RPMI7951 (cell line): ENCODE data around the gene LRRC45. TPM values are rescaled to one million over a fixed set of nuclear protein-coding genes. Genes with fewer than 3 reads are reported as not detected.

Source experiments
- DNase-seq: peaks from one replicate; pipeline ENCODE4 v3.0.0-alpha.2; 2012; ENCODE audit warnings: low read depth
- total RNA-seq: library from RNA; depleted of rRNA; stranded (reverse); fragments of >200 nt; shearing (Covaris generic); gene quantifications from 2 replicates; pipeline ENCODE4 v1.2.3, GENCODE V29; 2014

LRRC45 gene
- total RNA-seq, 1 experiment from 2014 or later: 8.1 TPM

DNA sequence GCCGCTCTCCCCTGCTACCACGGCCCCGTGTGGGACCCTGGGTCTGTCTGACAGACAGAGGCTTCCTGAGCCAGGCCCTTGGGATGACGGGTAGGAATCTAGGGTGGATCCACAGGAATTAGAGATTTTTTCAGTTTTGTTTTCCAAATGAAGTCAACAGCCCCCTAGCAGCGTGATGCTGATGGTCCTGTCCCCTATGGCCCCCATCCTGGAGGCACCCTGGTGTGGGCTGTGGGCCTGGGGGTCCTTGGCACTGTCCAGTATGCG lies 15.9 kb upstream of the LRRC45 start:
- DNase-seq: no peak

DNA sequence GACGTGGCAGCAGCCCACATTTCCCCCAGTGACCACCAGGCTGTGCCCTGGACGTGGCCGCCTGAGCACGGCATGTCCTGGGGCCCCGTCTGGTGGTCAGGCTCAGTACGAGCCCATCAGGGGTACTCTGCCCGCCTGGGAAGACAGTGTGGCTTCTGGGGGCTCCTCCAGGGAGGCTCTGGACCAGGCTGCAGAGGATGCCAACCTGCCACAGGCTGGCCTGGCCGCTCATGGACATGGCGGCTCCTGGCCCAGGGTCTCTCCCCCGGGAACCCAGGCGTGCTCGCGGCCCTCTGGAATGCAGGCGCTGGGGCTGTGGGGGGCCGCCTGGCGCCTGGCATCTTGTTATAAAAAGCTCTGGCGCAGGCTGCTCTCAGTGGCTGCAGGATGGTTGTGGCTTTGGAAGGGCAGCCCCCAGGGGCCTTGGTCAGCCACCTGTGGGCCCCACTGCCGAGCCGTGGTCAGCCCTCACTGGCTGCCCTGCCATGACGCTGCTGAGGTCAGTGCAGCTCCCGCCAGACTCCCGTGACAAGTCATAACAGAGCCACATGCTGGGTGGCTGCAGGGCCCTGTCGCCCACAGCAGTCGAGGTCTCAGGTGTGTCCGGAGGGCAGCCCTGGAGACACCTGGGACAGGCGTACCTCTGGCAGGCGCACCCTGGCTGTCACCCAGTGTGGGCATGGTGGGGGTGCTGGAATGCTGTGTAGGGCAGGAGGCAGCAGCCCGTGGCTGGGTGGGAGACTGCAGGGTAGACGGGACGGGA lies 15.4 kb upstream of the LRRC45 start:
- DNase-seq: peak; percentile 67

DNA sequence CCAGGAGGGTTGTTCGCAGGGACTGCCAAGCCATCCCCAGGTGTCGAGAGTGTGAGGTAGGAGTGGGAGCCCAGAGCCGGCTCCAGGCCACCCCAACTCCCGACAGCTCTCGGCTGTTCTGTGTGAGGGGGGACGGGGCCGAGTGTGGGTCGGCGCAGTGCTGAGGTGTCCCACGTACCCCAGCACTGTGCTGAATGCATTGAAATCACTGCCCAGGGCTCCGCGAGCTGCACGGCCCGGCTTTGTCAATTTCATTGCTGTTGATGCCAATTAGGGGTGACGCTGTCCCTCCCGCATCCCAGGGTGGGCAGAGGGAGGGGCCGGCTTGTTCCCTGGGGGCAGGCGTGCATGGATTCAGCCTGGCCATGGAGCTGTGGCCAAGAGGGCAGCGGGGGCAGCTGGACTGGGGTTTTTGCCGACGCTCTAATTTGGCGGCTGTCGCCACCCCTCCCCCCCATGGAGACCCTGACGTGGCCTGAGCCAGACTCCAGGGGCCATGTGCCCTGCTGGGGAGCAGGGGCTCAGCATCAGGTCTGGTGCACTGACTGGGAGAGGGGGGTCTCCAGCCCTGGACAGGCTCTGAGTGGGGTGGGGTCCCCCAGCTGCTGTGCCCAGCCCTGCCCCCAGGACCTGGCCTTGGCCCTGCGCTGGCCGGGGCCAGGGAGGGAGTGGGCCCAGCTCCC lies 14.7 kb upstream of the LRRC45 start:
- no peak for DNase-seq

DNA sequence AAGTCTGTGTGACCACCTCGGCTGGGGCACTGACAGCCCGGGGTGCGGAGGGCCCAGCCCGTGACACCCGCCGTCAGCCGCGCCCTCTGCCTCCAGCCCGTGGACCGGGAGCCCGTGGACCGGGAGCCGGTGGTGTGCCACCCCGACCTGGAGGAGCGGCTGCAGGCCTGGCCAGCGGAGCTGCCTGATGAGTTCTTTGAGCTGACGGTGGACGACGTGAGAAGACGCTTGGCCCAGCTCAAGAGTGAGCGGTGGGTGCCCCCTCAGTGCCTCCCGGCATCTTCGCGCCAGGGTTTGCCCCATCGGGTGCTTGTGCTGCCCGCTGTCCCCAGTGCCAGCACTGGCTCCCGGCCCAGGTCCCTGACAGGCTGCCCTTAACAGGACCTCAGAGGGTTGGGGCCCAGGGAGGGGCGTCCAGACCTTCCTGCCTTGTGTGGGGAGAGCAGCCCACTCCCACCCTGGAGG lies 14.1 kb upstream of the LRRC45 start:
- DNase-seq: no peak

DNA sequence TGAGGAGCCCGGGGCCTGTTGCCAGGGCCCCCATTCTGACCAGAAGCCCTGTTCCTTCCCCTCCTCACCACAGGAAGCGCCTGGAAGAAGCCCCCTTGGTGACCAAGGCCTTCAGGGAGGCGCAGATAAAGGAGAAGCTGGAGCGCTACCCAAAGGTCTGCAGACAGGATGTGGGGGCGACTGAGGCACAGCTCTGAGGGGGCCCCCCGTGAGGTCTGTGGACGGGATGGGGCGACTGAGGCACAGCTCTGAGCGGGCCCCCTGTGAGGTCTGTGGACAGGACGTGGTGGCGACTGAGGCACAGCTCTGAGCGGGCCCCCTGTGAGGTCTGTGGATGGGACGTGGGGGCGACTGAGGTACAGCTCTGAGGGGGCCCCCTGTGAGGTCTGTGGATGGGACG lies 13.7 kb upstream of the LRRC45 start:
- DNase-seq: no peak

DNA sequence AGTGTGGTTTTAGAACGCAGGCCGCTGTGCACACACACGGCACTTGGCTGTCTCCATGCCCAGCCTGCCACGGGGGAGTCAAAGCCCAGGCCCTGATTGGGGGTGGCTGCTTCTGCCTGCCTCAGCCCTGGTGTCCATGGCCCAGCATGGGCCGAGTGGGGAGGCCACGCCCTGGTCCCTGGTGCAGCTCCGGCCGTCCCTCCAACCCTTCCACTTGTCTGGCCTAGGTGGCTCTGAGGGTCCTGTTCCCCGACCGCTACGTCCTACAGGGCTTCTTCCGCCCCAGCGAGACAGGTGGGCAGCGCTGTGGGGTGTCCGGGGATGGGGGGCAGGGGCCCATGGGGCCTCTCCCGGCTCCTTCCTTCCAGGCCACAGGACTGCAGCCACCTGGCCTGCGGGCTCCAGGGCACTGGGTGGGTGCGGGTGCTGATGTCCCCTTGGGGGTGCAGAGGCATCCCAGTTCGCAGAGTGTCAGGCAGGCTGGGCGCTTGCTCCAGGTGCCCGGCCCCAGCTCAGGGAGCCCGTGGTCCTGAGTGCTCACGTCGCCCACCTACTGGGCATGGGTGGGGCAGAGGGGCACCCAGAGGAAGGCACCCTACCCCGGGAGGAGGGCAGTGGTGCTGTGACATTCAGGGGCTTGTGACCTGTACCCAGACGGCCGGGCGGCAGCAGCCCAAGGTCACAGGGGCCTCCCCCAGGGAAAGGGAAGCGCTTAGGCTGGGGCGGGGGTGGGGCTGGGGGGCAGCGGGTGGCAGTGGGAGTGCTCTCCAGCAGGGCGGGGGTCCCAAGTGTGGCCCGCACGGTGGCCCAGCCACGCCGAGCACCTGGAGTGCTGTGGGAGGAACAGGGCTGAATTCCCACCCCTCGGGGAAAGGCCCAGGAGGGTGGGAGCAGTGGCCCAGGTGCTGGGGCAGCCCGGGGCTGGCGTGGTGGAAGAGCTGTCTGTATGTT lies 12.3 kb upstream of the LRRC45 start:
- DNase-seq: no peak

DNA sequence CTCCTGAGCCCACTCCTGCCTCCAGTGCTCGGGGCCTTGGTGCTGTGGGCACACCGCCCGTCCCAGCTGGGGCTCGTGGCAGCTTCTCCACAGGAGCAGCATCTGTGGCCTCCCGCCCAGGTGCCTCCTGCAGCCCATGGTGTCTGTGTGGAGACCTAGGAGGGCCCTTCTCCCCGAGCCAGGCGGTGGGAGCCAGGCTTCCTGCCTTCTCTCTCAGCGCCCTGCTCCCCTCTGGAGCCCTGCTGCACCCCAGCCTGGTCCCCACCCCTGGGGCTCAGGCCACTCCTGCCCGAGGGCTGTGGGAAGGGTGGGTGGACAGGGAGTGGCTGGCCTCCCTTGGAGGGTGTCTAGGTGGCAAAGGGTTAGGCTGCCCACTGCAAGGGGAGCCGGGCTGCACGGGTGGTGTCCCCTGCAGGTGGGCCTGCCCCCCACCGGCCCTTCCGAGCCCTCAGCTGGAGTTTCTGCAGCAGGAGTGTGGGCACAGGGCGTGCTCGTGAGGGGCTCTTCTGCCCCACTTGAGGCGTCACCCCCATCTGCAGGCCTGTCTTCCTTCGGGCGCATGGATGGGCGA lies 11.4 kb upstream of the LRRC45 start:
- no peak for DNase-seq

DNA sequence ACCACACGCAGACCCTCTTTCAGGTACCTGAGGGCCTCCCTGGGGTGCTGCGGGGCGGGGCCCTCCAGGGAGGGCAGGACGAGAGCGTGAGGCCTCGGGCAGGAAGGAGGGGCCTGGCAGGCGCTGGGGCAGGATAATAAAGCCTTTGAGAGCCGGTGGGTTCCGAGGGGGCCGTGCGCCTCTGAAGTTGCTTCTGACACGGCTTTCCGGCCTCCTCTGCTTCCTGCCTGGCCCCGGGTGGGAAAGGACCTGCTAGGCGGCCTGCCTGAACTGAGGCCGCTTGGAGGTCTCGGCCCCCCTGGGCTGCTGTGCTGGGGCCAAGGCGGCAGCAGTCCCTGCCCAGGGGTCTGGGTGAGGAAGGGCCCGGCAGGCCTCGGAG lies 10.9 kb upstream of the LRRC45 start:
- DNase-seq: no peak

DNA sequence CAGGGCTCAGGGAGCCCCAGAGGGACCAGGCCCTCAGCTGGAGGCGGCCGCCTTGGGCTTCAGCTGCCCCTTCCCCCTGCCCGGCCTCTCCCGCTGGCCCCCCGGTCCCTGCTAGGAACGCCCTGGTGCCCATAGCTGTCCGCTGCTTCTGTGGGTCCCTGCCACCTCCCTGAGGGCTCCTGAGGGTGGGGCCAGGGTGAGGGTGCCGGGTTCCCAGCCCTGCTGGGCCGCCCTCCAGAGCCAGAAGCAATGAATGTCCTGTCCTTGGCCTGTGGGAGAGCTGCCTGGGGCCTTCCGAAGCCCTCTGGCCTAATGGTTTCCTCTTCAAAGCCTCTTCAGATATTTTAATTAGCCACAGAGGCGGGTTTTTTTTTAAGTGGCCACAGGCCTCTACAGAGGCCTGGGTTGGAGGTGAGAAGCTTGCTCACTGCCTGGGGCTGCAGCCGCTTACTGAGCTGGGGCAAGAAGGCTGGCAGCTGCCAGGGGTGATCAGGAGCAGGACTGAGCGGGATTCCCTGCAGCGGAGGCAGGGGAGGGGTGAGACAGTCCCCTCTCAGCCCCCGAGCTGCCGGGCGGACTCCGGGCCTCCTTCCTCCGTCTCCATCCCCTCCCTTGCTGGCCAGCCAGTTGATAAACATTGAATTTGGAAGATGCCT lies 10.3 kb upstream of the LRRC45 start:
- peak; percentile 53 for DNase-seq

DNA sequence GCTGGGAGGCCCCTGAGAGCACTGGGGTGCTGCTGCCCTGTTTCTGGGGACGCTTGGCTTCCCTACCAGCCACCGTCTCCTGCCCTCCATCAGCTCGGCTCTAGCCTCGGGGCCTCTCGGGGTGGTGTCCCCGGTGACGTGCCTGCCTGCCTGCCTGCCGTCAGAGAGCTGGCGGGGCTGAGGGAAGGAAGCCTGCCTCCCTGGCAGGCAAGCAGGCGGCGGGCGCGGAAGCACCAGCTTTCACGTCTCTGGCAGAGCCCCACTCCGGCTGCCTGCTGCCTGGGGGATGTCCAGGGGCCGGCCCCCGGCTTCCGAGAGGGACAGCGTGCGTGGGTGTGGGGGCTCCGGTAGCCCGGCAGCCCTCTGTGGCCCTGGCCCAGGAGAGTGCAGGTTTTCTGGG lies 9.8 kb upstream of the LRRC45 start:
- DNase-seq: no peak

DNA sequence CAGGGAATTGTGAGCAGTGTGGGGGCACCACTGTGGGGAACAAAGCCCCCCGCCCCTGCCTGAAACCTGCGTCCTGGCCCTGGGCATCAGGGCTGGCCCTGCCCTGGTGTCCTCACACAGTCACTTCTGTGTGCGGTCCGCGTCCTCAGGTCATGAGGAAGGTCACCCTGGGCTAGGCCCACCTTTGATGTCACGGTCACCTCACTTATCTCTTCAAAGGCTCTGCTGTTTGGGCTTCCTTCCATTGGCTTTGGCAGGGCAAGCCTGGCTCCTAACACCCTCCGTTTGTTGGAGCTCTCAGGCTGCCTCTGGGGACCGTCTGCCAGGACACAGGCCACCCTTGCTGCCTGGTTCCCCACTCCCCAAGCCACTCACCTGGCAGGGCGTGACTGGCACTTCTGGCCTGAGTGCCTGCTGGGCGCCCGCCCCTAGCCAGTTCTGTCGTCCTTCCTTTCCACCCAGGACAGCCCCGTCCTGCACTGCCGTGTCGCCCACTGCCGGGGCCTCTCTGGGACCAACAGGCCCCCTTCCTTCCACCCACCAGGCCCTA lies 9.3 kb upstream of the LRRC45 start:
- no peak for DNase-seq

DNA sequence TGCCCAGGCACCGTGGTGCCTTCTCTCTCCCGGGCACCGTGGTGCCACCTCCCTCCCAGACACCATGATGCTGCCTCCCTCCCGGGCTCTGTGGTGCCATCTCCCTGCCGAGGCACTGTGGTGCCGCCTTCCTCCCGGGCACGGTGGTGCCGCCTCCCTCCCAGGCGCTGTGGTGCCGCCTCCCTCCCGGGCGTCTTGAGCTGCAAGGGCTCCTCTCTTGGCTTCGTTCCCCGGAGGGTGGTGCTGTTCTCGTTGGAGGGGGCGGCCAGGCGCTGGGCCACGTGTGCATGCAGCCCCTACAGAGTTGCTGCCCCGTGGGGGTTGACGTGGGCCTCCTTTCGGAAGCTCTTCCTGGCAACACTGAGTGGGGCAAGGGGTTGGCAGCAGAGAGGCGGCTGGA lies 8.7 kb upstream of the LRRC45 start:
- no peak for DNase-seq

DNA sequence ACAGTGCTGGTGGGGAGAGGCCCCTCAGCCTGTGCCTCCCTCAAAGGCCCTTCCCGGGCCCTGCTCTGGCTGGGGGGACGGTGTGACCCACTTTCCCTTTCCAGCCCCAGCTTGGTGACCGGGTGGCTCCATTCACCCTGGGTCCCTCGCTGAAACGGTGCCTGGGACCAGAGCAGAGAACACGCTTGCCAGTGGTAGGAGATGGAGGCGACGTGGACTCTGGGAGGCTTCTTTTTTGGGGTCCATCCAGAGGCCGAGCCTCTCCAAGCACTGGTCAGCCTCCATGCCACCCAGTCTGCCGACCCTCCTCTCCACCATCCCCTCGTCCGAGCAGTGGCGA lies 8.2 kb upstream of the LRRC45 start:
- DNase-seq: no peak

DNA sequence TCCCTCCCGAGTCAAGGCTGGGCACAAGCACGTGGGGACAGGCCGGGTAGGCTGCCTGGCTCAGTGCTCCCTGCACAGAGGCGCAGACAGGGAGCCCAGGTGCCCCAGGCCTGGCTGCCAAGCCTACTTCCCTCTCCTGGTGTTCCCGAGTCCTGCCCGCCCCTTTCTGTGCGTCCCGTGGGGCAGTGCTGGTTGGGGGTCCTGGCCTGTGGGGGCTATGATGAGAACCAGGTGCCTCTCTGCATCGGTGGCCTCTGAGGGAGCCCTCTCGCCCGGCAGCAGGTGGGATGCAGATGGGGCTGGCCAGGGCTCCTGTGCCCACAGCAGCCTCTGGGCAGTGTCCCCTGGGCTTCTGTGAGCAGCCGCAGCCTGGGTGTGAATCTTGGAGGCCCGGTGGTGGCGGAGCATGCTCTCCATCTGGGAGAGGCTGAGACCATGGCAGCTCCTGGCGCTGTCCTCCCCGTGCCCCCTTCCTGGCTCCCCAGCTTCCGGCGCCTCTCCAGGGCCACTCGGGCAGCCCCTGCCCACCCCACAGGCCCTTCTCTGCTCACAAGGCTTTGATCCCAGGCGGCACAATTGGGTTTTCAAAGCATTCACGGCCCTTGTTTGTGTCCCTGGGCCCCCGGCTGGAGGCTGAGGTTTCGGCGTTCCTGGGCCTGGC lies 7.7 kb upstream of the LRRC45 start:
- no peak for DNase-seq

DNA sequence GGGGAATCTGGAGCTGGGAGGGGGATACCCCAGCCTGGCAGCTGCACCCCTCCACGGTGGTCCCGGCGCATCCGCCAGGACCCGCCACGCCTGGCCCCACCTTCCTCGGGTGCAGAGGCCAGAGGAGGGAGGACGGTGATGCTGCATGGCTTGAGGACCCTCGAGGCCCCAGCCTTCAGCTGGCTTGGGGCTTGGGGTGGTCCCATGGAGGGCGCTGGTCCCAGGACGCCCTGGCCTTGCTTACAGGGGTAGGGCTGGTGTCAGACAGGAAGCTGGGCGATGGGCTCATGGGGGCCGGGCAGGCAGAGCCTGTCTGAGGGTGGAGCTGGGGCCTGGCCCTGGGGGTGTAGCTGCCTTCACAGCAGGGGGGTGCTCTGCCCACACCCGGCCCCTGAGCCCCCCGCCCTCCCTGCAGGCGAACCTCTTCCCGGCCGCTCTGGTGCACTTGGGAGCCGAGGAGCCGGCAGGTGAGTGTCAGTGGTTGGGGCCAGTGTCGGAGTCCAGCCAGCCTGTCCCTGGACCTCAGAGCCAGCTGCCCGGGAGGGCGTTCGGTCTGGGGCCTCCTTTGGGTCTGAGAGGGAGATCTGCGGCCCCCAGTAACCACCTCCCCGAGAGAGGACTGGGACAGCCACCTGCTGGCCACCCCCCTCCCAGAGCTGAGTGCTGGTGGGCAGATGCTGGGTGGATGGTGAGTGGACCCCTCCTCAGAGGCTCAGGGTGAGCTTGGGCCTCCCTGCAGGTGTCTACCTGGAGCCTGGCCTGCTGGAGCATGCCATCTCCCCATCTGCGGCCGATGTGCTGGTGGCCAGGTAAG lies 6.8 kb upstream of the LRRC45 start:
- DNase-seq: no peak

DNA sequence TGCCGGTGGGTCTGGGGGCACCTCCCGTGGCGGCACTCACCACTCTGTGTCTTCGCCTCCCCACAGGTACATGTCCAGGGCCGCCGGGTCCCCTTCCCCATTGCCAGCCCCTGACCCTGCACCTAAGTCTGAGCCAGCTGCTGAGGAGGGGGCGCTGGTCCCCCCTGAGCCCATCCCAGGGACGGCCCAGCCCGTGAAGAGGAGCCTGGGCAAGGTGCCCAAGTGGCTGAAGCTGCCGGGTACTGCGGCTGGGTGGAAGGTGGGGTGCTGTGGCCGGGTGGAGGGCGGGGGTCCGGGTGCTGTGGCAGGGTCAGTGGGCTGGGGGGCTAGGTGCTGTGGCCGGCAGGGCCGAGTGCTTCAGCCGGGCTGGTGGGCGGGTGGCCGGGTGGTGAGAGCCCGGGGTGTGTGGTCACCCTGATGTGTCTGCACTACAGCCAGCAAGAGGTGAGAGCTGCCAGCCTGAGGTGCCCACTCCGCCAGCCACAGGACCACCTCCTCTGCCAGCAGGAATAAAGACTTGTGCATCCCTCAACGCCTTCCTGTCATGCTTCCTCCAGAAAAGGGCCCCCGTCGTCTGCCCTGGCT lies 6.1 kb upstream of the LRRC45 start:
- no peak for DNase-seq

DNA sequence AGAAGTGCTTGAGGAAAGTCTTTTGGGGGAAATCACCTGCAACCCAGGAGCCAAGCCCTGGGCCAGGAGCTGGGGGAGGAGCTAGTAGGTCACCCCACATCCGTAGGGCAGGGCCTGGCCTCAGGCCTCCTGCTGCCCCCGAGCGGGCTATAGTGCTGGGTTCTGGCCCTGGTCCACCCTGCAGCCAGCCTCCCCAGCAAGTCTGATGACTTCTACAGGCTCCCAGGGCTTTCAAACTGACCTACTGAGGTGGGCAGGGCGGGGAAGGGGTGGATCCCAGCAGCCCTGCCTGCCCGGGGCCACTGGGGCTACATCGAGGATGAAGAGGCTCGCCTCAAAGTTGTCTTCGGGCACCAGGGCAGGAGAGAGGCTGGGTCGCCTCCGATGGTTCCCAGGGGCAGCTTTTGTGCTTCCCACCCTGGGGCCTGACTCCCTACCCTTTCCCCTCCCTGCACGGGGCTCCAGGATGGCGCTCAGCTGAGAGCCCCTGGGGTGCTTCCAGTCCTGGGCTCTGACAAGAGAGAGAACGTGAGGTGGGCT lies 5.4 kb upstream of the LRRC45 start:
- DNase-seq: no peak

DNA sequence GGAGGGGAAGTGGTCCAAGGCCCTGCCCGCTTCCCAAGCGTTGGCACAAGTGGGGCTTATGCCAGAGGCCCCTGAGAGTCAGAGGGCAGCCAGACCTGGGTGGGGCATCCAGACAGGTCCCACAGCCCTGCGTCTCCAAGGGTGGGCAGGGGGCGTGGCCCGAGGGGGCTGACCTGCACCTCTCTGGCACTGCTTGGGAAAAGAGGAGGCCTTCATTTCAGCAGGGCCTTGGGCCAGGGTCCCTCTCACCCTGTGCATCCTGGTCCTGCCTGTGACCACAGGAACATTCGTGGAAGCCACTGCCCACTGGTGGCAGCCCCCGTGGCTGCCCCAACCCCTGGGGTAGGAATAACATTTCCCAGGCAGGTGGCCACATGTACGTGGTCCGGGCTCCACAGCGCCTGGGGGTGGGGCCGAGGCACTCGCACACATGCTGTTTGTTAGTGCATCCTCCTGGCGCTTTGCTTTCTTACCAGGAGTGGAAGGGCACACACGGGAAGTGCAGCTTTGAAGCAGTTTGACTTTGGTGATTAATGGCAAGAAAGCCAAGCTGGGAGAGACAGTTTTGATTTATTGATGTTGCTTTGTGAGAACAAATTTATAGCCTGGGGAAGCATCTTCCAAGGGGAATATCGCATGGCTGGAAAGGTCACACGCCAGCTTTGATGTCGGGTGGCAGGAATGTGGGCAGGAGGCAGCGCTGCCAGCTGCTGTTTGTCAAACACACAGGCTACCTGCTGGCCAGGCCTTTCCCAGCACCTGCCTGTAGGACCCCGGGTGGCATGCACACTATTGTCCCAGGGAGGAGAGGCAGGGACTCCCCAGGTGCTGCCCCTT lies 4.7 kb upstream of the LRRC45 start:
- DNase-seq: no peak
